HG03135 (cell line): ENCODE data around the gene ANKRD23.
"Not testable (repeated sequence)": the region's sequence is repeated elsewhere in the genome, so short reads cannot be mapped to it uniquely, and the experiment has no call there.

Experiments
- ATAC-seq: cut with Tn5 transposase; IDR thresholded peaks from one replicate; pipeline ENCODE4 v1.9.1; 2021; ENCODE audit warnings: mild to moderate bottlenecking, moderate library complexity; ENCODE audit not compliant: unreplicated experiment

Gene ANKRD23

DNA sequence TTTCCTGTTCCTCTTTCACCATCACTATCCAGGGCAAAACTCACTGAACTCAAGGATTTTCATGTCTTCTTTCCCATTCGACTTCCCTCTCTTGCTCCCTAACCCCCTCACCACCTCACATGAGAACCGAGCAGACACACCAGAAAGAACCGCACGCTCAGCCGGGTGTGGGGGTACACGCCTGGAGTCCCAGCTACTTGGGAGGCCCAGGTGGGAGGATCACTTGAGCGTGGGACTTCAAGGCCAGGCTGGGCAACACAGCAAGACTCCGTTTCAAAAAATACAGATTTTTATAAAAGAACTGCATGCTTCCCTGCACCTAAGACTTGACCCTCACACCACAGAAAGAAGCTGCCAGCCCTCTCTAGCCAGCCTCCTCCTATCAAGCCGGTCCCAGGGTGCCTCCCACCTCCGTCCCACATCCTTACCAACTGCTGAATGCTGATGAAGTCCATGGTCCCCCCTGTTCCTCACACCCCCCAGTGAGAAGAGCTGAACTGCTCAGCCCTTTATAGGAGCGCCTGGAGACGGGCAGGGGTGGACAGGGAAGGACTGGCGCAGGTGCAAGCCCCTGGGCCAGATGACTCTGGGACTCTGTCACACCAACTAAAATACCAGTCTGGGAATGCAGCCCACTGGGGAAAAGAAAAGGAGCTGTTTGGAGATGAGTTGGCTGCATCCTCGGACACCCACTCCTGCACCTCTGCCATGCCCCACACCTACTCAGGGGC lies at the start of gene ANKRD23:
Gene ANKRD23, minus strand, starts transcription at position 484 of the 731 bp plus-strand sequence. Its CDS starts 29 bp downstream, at position 455.
- no peak for ATAC-seq

DNA sequence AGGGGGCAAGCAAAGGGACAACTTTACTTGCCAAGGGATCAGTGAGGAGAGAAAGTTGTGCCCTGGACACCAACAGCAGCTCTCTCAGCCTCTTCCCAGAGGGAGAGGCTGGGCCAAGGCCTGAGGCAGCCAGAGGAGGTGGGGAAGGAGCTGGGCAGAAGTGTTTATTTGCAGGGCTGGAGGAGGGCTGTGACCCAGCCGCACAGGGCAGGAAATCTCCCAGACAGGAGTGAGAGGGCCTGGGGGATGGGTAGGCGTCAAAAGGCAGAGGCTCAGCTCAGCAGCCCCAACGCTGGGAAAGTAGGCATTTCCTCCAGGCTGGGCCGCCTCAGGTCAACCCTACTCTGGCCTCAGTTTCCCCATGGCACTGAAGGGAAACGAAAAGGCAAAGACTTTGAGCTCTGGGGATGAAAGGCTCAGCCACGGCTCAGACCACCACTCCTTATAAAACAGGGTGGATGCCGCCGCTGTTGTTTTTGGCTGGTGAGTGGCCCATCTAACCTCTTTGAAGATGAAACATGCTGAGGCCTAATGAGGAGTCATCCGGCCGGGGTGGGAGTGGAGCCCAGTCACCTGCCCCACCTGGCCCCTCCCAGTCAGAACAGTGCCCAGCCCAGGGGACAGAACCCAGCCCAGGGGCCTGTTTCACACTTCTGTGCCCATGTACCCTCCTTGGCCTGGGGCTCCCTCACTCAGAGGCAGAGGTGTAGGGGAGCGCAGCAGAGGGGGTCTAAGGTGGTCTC lies 47.9 kb upstream of the ANKRD23 start:
- no peak for ATAC-seq

DNA sequence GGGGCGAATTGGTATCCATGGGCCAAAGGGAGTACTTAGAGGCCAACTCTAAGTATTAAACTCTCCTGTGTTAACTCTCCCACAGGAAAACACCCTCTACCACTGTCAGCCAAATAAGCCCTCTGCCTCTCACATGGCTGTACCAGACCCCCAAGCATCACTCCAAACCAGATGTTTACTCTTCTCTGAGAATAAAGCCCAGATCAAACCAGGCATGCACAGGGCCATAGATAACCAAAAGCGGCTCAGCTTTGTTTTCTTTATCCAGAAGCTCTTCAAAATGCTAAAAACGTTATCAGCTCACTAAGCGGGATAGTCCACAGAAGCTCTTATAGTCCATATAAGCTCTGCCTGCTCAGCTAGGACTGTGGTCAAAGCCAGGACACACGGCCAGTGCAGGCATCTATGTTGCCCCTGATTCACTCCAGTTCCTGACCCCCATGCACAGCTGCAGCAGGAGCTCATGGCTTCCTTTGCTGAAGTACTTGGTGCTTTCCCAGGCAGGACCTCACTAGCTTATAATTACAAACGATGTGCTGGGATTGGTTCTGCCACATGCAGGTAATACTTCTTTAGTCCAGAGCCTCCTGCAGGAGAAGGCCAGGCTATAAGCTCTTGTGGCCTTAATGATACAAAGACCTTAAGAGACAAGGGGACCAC lies 47.0 kb upstream of the ANKRD23 start:
- ATAC-seq = no peak

DNA sequence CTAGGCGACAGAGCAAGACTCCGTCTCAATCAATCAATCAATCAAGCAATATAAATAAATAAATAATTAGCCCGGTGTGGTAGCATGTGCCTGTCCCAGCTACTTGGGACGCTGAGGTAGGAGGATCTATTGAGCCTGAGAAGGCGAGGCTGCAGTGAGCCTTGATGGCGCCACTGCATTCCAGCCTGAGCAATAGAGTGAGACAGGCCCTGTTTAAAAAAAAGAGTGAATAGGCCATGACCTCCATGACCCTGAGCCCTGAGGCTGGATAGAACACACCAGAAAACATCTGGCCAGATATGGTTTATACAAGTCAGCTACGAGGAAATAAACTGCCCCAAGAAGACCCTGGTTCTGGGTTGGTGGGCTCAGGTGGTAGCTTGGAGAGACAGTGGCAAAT lies 46.4 kb upstream of the ANKRD23 start:
- no peak for ATAC-seq

DNA sequence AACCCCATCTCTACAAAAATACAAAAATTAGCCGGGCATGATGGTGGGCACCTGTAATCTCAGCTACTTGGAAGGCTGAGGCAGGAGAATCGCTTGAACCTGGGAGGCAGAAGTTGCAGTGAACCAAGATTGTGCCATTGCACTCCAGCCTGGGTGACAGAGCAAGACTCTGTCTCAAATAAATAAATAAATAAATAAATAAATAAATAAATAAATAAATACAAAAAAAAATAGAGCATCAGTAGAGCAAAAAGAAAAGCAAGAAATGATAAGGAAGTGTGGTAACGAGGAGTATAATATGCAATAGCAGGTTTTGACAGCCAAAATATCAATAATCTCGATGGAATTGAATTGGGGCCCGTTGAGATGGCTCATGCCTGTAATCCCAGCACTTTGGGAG lies 45.7 kb upstream of the ANKRD23 start:
- ATAC-seq = not testable (repeated sequence)

DNA sequence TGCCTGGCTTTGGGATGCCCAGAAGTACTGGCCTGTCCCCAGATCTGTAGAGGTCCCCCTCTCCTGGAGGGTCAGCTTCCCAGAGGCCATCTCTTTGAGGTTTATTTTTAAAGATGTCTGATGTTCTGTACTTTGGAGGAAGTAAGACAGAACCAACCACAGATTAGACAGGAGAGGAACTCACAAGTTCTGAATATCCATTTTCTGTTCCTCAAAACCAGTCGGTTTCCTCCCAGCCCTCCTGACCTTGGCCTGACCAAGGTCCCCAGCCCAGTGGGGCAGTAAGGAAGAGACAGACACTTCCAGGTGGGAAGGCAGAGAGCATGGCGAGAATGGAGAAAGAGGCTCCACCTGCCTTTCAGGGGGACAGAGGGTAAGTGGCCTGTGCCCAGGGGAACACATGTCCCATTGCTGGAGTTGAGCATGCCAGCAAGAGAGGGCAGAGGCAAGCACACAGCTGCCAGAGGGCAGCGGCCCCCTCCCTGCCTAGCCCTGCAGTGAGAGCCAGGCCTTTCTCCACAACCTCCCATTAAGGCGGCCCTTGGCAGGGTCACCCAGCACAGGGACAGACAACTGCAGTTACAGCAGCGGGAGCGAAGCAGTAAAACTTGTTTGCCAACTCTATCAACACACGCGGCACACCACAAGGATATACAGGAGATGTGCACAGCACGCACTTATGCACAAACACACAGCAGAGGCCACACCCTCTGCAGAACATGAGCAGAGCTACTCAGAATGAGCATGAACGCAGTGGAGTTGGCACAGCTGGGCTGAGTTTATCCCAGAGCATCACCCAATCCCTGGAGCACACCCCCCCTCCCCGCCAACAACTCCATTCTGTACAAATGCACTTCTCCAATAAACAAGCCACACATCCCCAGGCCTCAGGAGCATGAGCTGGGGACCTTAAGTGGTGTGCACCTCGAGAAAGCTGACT lies 44.5 kb upstream of the ANKRD23 start:
- no peak for ATAC-seq

DNA sequence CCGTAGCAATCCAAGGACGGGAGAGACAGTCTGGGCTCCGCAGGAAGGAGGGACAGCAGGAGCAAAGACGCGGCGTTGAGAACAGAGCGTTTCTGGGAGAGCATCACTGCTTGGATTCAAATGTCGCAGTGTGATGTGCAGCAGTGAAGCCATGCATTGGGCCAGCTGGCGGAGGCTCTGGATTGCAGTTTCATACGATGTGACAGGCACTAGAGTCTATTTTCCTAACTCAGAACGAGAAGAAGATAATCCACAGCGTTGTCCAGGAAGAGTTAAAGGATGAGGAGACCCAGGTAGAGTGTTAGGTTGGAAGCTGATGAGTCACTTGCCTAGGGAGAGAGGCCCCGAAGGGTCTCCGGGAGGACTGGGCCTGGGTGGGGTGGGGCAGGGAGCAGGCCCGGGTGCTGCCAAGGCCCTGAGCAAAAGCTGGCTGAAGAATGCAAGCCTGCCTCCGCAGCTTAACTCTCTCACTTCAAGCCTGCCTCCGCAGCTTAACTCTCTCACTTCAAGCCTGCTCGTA lies 43.7 kb upstream of the ANKRD23 start:
- ATAC-seq = no peak

DNA sequence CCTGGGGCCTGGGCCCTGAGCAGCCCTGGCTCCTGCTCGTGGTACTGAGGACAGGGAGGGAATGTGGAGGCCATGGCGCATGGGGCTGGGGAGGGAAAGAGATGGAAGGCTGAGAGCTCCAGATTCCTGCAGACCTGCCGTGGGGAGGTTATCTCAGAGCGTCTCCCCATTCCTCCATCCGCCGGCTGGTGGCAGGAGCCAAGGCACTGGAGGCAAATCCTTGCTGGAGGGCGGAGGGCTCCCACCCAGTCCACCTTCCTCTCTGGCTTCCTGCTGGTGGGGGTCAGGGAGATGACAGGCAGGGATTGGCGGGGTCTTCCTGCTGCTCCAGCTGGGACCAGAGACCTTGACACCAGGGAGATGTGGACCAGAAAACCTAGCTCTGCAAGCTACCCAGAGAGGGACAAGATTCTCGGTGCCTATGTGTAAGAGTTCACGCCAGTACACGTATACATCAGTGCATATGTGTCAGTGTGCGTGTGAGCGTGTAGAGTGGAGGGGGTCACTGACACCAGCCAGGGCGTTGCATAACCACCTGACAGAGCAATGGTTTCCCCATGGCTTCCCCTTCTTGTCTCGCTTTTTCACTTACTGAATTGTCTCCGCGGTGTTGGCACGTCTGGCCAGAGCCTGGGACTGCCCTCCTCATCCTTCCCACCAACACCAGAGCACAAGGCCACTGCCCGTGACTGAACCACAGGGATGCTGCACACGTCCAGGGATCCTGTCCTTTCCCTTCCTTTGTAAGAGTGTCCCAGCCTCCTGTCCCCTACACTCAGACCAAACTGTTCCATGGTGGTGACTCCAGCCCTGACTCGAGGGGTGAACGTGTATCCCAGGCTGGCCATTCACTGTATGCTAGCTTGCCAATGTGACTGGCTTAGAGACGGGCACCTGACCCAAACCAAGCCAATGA lies 41.9 kb upstream of the ANKRD23 start:
- no peak for ATAC-seq

DNA sequence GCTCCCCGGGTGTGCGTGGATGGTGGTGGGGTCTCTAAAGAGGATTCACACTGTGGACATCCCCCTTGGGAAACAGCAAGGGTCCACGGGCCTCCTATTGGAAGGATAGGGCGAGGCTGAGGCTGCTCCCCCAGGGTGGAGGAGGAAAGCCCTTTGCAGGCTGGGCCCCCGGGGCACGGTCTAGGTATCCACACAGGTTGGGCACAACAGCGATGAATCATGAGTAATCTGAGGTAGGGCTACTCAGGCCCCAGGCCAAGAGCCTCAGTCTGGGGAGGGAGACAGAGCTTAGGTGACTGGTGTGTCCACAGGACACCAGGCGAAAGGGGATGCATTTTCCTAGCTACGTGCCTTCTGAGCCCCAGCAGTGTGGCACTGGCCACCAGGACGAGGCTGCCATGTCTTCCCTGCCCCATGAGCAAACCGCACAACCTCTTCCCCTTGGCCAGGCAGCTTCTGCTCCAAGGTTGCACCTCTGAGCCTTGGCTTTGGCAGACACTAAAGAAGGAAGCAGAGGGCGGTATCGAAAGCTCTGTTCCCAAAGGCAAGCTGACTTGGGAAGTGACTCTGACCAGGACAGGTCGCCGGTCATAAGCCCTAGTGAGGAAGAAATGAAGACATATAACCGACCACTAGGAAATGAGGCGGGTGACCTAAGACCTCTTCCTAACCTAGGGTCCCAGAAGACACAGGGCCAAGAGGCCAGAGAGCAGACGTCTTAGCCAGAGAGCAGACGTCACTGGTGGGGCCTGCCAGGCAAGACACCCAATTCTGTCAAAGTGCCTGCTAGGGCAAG lies 40.7 kb upstream of the ANKRD23 start:
- ATAC-seq = no peak

DNA sequence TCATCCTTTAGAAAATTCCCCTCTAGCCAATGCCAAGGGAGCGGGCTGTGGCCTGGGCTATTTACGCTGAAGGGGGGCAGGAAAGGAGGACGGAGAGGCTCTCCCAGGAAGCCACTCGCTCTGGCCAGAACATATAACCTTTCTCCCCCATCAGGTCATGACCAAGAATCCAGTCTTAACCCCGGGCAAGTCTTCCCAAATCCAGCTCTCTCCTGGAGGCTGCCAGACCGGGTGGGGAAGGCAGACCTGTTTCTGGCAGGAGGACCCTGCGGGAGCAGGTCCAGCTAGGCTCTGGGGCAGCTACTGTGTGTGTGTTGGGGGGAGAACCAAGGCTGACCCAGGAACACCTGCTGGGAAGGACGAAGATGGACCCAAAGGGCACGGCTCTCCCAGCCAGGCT lies 39.5 kb upstream of the ANKRD23 start:
- ATAC-seq = no peak

DNA sequence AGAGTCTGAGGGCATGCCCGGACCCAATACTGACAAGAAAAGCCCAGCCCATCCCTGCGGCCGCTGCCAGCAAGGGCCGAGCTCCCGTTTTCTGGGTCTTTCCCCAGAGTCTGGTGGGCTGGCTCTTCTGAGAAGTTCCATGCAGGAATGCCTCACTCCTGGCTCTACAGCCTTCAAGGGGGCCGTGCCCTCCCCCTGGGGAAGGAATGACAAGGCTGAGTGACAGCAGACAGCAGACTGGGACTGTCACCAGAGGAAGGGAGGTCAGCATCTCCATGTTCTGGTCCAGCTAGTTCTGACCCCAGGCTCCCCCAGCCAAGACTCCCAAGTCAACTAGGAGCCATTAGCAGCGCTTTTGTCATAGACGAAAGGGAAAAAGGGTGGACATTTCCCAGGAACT lies 39.1 kb upstream of the ANKRD23 start:
- ATAC-seq = no peak

DNA sequence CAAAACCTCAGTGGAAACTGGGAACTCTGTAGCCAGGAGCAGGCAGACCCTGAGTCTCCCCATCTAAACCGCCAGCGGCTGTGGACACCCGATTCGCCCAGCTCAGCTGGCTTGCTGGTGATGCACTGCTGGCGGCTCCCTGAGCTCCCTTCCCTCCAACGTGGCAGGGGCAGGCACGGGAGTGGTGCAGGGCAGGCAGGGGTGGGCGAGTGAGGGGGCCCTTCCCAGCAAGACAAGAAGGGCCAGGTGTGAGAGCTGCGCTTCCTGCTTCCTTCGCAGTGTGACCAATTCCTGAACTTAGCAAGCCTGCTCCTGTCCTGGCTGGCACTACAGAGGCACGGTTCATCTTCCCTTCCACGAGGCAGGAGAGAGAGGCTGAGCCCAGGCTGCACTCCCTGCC lies 38.4 kb upstream of the ANKRD23 start:
- ATAC-seq = no peak

DNA sequence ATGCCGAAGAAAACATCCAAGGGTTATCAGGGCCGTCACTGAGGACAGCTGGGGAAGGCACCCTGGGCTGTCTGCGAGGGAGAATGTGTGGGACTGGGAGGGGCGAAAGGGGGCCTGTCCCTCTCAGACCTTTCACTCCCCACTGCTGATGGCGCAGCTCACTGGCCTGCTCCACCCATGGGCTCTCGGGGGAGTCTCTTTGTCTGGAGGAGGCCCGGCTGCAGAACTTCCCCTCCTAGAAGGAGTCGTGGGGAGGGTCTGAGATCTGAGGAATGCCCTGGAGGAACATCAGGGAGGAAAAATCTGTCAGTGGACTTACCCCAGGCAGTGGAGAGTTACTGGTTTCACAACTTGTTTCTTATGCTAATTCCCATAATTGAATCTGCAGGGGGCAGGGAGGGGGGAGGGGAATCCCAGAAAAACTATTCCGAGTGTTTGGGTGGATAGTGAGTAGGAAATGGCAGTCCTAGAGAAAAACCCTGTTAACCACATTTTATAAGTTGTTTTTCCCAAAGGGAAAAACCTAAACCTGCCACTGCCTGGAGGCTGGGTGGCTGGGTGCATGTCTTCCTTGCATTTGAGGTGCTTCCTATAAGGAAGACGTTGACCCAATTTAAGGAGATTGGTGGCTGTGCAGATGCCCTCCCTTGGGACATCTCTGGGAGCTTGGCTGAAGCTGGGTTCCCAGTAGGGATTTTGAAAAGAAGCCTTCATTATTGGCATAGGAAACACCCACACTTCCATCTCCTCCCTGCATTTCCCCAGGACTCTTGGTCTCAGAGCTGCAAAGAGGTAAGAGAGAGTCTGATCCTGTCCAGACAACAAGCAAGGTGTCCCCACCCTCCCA lies 37.8 kb upstream of the ANKRD23 start:
- no peak for ATAC-seq

DNA sequence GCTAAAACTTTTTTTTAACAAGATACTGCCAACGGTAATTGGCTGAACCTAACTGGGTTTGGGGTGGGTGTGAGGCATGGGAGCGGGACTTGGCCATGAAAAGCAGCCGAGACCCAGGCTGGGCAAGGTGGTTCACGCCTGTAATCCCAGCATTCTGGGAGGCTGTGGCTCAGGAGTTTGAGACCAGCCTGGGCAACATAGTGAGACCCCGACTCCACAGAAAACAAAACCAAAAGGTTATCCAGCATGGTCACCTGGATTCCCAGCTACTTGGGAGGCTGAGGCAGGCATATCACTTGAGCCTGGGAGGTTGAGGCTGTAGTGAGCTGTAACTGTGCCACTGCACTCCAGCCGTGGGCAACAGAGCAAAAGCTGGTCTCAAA lies 37.1 kb upstream of the ANKRD23 start:
- no peak for ATAC-seq

DNA sequence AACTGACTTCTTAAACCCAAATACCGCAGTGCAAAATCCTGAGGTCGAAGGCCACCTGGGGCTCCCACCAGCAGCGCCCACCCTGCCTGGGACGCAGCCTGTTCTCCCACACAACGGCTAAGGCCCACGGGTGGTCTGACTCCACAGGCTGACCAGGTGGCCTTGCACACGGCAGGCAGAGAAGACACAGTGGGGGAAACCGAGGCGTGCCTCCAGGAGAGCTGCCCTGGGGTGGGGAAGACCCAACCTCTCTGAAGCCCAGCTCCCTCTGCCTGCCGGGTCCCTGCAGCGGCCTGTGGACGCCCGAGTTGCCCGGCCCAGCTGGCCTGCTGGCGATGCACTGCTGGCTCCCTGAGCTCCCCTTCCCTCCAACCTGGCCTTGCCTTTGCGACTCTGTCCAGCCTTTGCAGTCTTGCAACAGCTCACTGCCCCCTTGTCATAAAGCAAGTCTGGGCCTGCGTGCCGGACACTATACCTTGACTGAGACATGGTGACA lies 35.8 kb upstream of the ANKRD23 start:
- ATAC-seq = no peak

DNA sequence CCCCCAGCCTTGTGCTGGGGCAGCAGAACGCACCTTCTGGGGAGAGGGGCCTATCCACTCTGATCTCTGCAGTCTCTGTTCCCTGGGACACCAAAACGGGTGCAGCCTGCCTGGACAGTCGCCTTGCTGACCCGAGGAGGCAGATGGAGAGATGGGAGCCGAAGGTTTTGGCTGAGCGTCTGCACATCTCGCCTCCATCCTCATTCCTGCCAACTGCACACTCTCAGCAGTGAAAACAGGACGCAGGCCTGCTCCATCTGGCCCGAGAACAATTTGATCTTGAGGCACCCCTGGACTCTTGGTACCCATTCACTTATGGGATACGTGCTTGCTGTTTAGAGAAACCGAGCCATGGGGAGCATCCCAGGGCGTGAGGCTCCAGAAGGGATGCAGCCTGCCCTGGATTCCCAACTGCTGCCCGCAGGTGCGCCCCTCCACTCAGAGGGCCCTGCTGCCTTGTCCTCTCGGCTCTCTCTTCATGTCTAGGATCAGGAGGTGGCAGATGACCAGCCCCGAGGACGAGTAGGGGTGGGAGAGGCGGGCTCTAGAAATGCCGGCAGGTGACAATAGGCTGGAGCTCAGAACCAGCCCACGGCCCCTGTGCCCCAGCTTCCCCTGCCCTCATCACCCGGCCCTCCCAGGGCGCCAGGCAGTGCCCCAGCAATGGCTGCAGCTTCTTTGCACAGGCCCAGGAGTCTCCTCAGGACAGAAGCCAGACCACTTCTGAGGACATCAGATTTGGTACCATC lies 35.1 kb upstream of the ANKRD23 start:
- no peak for ATAC-seq

DNA sequence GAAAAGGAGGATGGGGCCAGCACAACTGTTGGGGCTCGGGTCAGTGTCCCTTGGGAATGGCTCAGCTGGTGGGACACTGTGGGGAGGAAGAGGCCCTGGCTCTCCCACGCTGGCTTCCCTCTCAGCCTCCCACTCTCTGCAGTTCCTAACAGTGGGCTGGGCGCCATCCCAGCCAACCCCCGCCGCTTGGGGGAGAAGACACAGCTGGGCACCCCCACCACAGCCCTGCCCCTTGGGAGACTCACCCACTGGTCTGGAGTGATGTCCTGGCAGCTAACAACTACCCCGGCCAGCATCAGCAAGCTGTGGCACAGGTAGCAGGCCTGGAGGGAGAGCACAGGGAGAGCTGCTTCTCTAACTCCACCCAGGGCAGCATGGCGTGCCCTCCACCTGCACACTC lies 34.4 kb upstream of the ANKRD23 start:
- ATAC-seq = no peak
